DMS153 (cell line): Measurements from ENCODE around the gene MEF2C.
"Not testable (repeated sequence)": the region's sequence is repeated elsewhere in the genome, so short reads cannot be mapped to it uniquely, and the experiment has no call there.

ENCODE experiments used
- DNase-seq: peaks from one replicate; lab custom pipeline; 2025; lab: John Stamatoyannopoulos, UW

Gene MEF2C

GRCh38 chr5:88862547-88863175, 20.3 kb downstream of the MEF2C start:
- DNase-seq: no peak

DNA sequence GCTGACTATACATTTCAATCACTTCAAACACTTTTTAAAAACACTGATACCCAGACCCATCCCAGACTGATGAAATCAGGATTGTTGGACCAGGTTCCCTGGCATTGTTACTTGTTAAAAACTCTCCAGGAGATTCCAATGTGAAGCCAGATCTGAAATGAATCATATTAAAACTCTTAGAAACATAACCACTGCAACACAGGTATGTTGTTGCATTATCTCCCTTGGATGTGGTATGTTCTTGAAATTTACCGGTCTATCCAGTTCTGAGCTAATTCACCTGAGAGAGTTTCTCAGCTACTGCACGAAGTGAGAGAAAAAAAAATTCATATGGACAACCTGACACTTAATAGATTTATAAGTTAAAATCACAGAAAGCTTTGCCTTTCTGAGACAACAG, 21.8 kb downstream of the MEF2C start:
- no peak for DNase-seq

DNA sequence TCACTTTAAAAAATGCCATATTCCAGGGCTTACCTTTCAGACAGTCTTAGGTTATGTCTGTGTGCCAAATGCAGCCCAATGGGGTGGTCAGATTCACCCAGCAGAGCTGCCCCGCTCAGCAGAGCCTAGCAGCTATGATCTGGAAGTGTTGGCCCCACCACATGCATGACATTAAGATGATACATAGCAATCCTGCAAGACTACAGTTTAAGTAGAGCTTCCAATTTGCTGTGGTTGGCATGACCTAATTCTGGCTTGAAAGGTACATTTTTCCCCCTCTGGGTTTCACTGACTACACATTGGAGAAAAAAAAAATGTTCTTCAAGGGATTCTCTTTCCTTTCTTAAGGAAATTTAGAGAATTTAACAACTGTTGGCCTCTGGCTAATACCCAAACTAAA, 22.5 kb downstream of the MEF2C start:
- DNase-seq: no peak

DNA sequence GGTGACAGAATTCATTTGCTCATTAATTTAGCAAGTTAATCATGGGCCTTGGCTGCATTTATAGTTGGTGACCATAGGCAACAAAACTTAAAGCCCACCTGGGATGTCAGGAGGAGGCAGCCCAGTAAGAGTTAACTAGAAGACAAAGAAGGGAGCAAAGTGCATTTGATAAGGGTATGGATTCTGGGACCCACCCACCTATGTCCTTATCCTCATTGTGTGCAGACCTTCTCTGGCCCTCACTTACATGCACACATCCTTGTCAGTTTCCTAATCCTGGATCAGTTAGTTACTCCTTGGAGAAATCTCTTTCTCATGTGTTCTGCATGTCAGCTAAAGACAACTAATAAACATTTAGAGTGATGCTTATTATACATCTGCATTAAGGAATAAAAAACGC, 24.6 kb downstream of the MEF2C start:
- DNase-seq: no peak

- DNase-seq: not testable (repeated sequence)
Observed at GRCh38 chr5:88856381-88856780, 26.6 kb downstream of the MEF2C start.

DNA sequence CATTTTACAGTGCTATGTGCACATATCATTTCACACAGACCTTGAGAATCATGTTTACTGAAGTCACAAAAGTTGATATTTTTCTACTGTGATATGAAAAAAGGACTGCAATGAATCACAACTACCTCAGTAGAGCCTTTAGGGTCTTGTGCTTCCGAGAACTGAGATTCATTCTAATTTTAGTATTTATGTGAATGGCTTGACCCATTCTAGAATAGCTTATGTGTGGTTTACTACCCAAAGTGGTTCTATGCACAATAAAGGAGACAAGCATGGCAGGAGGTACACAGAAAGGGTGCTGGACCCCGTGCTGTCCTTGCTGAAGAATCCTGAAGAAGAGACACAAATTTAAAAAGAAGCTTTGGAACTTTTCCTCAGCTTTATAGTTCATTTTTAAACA, 28.2 kb downstream of the MEF2C start:
- DNase-seq: no peak

- DNase-seq: no peak
Observed at GRCh38 chr5:88847420-88847819, 35.6 kb downstream of the MEF2C start.

- DNase-seq: no peak
Observed at GRCh38 chr5:88846434-88846833, 36.5 kb downstream of the MEF2C start.

- DNase-seq: no peak
Observed at GRCh38 chr5:88845081-88845697, 37.8 kb downstream of the MEF2C start.

DNA sequence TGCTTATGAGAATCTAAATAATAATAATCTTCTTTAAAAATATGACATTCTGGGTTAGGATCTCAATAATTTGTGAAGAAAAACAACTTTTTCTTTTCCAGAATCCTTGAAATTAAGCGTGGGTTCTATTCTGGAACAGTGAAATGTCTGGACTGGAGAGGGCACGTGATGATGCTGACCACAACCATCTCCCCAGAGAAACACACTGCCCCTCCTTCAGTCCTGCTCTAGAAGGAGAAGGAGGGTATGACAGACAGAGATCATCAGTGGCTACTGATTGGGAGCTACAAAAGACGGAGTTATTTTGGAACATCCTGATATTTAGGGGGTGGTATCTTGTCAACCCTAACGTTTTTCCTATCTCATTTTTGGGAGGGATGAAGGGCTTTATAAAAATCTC, 40.2 kb downstream of the MEF2C start:
- no peak for DNase-seq

- no peak for DNase-seq
Observed at GRCh38 chr5:88841212-88841611, 41.8 kb downstream of the MEF2C start.

- DNase-seq: no peak
Observed at GRCh38 chr5:88840495-88840894, 42.5 kb downstream of the MEF2C start.

GRCh38 chr5:88839238-88839637, 43.7 kb downstream of the MEF2C start:
- DNase-seq: no peak

DNA sequence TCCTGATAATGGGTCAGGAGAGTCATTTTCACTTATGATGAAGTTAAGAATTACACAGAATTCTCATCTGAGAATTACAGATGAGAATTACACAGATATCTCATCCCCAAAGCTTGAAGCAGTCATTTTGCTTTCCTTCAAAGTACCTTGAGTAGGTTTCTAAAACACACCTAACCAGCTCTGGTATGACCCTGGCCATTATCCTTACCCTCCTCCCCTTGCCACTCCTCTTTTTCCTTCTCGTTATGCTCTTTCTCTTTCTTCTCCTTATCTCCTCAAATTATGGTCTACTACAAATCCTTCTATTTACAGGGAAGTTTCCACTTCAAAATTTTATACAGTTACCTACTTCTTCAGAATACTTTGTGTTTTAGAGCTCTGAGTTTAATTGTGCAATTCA, 44.5 kb downstream of the MEF2C start:
- DNase-seq: no peak

GRCh38 chr5:88837817-88838216, 45.2 kb downstream of the MEF2C start:
- DNase-seq: no peak

GRCh38 chr5:88837222-88837621, 45.8 kb downstream of the MEF2C start:
- no peak for DNase-seq

- no peak for DNase-seq
Observed at GRCh38 chr5:88836195-88836838, 46.7 kb downstream of the MEF2C start.

GRCh38 chr5:88834499-88834898, 48.5 kb downstream of the MEF2C start:
- no peak for DNase-seq

DNA sequence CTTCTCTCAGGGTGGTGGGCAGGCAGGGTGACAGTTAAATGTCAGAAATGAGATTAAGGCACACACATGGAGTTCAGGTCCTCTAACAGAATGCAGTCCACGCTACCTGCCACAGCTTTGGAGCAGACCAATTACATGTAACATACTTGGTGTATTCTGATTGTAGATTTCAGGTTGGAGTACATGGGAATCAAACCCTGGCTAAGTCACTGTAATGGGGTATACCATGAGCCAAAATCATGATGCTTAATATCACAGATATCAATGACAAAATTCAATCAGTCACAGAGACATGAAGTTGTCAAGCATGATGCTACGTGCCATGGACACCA, 48.9 kb downstream of the MEF2C start:
- DNase-seq: no peak

- DNase-seq: no peak
Observed at GRCh38 chr5:88833371-88834130, 49.4 kb downstream of the MEF2C start.

DNA sequence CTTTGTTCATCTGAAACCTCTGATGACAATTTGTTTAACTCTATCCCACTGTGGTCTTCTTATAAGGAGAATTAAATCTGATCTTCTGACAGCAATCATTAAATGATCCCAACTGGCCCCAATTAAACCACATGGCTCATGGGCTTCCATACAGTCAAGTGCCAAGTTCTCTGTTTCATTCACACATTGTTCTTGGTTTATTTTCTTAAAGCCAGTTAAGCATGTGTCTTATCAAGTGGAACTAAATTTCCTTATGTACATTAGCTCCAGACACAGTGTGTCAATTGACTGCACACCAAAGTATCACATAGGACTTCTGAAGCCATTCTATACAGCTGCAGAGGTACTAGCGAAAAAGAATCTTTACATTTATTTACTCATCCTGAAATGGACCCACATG, 51.2 kb downstream of the MEF2C start:
- no peak for DNase-seq

DNA sequence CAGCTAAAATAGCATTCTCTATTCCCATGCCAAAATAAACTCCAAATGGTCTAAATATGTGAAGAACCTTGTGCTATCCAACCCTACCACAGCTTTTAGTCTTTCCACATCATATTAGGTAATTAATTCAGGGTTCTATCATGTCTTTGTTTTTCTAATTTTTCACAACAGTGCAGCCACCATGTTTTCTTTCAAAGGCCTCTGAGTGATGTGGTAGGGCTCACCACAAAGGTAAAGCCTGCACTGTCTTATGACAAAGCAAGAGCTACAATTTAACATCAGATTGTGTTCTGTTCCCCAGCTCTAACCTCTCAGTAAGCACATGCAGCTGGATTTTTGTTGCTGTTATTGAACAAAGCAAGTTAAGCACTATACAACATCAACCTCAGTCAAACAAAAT, 52.4 kb downstream of the MEF2C start:
- no peak for DNase-seq

DNA sequence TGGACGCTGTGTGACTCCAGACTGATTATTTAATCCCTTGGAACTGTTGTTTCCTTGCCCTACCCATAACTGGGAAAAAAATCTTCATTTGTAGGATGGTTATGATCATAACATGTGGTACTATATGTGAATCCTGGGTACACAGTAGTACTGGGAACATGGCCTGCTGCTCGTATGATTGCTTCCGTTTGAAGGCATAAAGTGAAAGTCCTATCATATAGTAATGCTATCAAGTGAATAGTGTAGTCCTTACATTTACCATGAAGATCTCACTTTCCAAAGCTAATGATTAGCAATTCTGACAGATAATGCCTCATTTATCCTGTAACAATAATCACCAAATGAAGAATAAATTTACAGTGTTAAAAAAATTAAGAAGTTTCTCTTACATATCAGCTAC, 53.2 kb downstream of the MEF2C start:
- DNase-seq: no peak
